HCT116 (cell line): ENCODE results near the gene TNFRSF6B.

Experiments
- EZH2 ChIP-seq: fragments of 200-600 bp; sonication (generic); IDR thresholded peaks from 2 replicates; pipeline ENCODE4 v1.6.1; 2017; ENCODE audit warnings: antibody characterized with exemption, mixed run types
- EZH2phosphoT487 ChIP-seq: fragments of 200-600 bp; IDR thresholded peaks from 2 replicates; pipeline ENCODE4 v1.6.1; 2018; ENCODE audit warnings: antibody characterized with exemption, borderline replicate concordance
- JUND ChIP-seq: IDR thresholded peaks from 2 replicates; pipeline ENCODE4 v1.6.1; 2012
- SRF ChIP-seq: IDR thresholded peaks from 2 replicates; pipeline ENCODE4 v1.6.1; 2012; ENCODE audit warnings: low read depth
- YY1 ChIP-seq: IDR thresholded peaks from 2 replicates; pipeline ENCODE4 v1.6.1; 2011; ENCODE audit warnings: low read length, low read depth, moderate library complexity, mild to moderate bottlenecking; ENCODE audit not compliant: insufficient replicate concordance; ENCODE audit errors: extremely low read depth
- TF ChIP-seq, protein P1 (sequence below): IDR thresholded peaks from 2 replicates; pipeline ENCODE4 v1.6.1; 2011; ENCODE audit warnings: mild to moderate bottlenecking, low read length, moderate library complexity; ENCODE audit not compliant: insufficient replicate concordance; ENCODE audit errors: extremely low read depth
- TF ChIP-seq, protein P2 (sequence below): IDR thresholded peaks from 2 replicates; pipeline ENCODE4 v1.6.1; 2012; ENCODE audit warnings: low read depth
- TF ChIP-seq, protein P3 (sequence below), 3 experiments: fragments of 200-600 bp in 1 of 3; sonication (generic) in 1 of 3; IDR thresholded peaks in 2 of 3; conservative IDR thresholded peaks in 1 of 3; 2 replicates each; pipeline ENCODE4 v1.5.1; 2012 to 2017; ENCODE audit warnings: low read depth in 2 of 3, low read length in 2 of 3, antibody characterized with exemption in 1 of 3, borderline replicate concordance in 1 of 3, control low read depth in 1 of 3, mild to moderate bottlenecking in 1 of 3, mixed read lengths in 1 of 3, mixed run types in 1 of 3, moderate library complexity in 1 of 3; ENCODE audit not compliant: insufficient read depth in 1 of 3
- TF ChIP-seq, protein P4 (sequence below): IDR thresholded peaks from 2 replicates; pipeline ENCODE4 v1.6.1; 2012

DNA sequence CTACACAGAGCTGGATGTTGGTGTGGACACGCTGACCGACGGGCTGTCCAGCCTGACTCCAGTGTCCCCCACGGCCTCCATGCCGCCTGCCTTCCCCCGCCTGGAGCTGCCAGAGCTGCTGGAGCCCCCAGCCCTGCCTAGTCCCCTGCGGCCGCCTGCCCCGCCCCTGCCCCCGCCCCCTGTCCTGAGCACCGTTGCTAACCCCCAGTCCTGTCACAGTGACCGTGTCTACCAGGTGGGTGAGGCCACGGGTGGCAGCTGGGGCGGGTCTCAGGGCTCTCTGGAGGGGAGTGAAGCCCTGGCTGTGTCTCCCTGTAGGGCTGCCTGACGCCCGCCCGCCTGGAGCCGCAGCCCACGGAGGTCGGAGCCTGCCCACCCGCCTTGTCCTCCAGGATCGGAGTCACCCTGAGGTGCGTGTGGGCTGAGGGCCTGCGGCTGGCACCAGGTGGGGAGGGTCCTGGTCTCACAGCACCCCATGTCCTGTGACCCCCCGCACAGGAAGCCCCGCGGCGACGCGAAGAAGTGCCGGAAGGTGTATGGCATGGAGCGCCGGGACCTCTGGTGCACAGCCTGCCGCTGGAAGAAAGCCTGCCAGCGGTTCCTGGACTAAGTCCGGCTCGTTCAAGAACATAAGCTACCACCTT, 46.1 kb downstream of the TNFRSF6B start:
- TF ChIP-seq, protein P1, sequence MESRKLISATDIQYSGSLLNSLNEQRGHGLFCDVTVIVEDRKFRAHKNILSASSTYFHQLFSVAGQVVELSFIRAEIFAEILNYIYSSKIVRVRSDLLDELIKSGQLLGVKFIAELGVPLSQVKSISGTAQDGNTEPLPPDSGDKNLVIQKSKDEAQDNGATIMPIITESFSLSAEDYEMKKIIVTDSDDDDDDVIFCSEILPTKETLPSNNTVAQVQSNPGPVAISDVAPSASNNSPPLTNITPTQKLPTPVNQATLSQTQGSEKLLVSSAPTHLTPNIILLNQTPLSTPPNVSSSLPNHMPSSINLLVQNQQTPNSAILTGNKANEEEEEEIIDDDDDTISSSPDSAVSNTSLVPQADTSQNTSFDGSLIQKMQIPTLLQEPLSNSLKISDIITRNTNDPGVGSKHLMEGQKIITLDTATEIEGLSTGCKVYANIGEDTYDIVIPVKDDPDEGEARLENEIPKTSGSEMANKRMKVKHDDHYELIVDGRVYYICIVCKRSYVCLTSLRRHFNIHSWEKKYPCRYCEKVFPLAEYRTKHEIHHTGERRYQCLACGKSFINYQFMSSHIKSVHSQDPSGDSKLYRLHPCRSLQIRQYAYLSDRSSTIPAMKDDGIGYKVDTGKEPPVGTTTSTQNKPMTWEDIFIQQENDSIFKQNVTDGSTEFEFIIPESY: no peak
- TF ChIP-seq, protein P2, sequence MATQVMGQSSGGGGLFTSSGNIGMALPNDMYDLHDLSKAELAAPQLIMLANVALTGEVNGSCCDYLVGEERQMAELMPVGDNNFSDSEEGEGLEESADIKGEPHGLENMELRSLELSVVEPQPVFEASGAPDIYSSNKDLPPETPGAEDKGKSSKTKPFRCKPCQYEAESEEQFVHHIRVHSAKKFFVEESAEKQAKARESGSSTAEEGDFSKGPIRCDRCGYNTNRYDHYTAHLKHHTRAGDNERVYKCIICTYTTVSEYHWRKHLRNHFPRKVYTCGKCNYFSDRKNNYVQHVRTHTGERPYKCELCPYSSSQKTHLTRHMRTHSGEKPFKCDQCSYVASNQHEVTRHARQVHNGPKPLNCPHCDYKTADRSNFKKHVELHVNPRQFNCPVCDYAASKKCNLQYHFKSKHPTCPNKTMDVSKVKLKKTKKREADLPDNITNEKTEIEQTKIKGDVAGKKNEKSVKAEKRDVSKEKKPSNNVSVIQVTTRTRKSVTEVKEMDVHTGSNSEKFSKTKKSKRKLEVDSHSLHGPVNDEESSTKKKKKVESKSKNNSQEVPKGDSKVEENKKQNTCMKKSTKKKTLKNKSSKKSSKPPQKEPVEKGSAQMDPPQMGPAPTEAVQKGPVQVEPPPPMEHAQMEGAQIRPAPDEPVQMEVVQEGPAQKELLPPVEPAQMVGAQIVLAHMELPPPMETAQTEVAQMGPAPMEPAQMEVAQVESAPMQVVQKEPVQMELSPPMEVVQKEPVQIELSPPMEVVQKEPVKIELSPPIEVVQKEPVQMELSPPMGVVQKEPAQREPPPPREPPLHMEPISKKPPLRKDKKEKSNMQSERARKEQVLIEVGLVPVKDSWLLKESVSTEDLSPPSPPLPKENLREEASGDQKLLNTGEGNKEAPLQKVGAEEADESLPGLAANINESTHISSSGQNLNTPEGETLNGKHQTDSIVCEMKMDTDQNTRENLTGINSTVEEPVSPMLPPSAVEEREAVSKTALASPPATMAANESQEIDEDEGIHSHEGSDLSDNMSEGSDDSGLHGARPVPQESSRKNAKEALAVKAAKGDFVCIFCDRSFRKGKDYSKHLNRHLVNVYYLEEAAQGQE: no peak
- TF ChIP-seq, protein P3, sequence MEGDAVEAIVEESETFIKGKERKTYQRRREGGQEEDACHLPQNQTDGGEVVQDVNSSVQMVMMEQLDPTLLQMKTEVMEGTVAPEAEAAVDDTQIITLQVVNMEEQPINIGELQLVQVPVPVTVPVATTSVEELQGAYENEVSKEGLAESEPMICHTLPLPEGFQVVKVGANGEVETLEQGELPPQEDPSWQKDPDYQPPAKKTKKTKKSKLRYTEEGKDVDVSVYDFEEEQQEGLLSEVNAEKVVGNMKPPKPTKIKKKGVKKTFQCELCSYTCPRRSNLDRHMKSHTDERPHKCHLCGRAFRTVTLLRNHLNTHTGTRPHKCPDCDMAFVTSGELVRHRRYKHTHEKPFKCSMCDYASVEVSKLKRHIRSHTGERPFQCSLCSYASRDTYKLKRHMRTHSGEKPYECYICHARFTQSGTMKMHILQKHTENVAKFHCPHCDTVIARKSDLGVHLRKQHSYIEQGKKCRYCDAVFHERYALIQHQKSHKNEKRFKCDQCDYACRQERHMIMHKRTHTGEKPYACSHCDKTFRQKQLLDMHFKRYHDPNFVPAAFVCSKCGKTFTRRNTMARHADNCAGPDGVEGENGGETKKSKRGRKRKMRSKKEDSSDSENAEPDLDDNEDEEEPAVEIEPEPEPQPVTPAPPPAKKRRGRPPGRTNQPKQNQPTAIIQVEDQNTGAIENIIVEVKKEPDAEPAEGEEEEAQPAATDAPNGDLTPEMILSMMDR (IDR thresholded peaks at IDR 0.05 in 2 of 3, conservative IDR thresholded peaks at IDR 0.05 in 1 of 3; ENCODE audit: borderline replicate concordance in 1 of 3, insufficient read depth in 1 of 3, low read depth in 2 of 3, low read length in 2 of 3): no peak
- TF ChIP-seq, protein P4, sequence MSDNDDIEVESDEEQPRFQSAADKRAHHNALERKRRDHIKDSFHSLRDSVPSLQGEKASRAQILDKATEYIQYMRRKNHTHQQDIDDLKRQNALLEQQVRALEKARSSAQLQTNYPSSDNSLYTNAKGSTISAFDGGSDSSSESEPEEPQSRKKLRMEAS: no peak
- TF ChIP-seq JUND (no peak), EZH2 (no peak), YY1 (no peak), SRF (no peak), EZH2phosphoT487 (no peak)
